Astrocyte (in vitro differentiated cells and primary cell): ENCODE results near the gene PWP1. TPM values are rescaled to one million over a fixed set of nuclear protein-coding genes. Genes with fewer than 3 reads are reported as not detected.

Experiments
- DNase-seq: peaks from one replicate; pipeline ENCODE4 v3.0.0-alpha.2; 2010; ENCODE audit warnings: low read depth
- FAIRE-seq: peaks from 2 replicates; lab custom pipeline; 2011; peaks lifted over from hg19 to GRCh38; lab: Jason Lieb, UNC
- H2AFZ ChIP-seq: 2 replicates; pipeline ENCODE4 v1.6.0; 2012; ENCODE audit warnings: low read depth, low read length, inconsistent platforms
- H3K27ac ChIP-seq: 2 replicates; pipeline ENCODE4 v1.5.1; 2011; ENCODE audit warnings: low read depth, low read length, inconsistent platforms
- H3K27me3 ChIP-seq: 2 replicates; pipeline ENCODE4 v1.6.0; 2011; ENCODE audit warnings: low read length, inconsistent platforms; ENCODE audit not compliant: insufficient read depth
- H3K36me3 ChIP-seq: 2 replicates; pipeline ENCODE4 v1.5.1; 2011; ENCODE audit warnings: low read length, inconsistent platforms; ENCODE audit not compliant: insufficient read depth
- H3K4me1 ChIP-seq: 2 replicates; pipeline ENCODE4 v1.5.1; 2011; ENCODE audit warnings: low read length, inconsistent platforms; ENCODE audit not compliant: insufficient read depth
- H3K4me2 ChIP-seq: 2 replicates; pipeline ENCODE4 v1.6.0; 2012; ENCODE audit warnings: low read length, inconsistent platforms
- H3K4me3 ChIP-seq: 2 replicates; pipeline ENCODE4 v1.5.1; 2011; ENCODE audit warnings: low read depth, mild to moderate bottlenecking, low read length, inconsistent platforms; ENCODE audit not compliant: insufficient read depth
- H3K79me2 ChIP-seq: 2 replicates; pipeline ENCODE4 v1.6.0; 2012; ENCODE audit warnings: mild to moderate bottlenecking, low read length, inconsistent platforms; ENCODE audit not compliant: insufficient read depth
- H3K9ac ChIP-seq: 2 replicates; pipeline ENCODE4 v1.6.0; 2012; ENCODE audit warnings: mild to moderate bottlenecking, low read length, inconsistent platforms
- H3K9me3 ChIP-seq: 2 replicates; pipeline ENCODE4 v1.5.1; 2012; ENCODE audit warnings: low read depth, mild to moderate bottlenecking, low read length, inconsistent platforms; ENCODE audit not compliant: insufficient read depth
- H4K20me1 ChIP-seq: 2 replicates; pipeline ENCODE4 v1.6.0; 2012; ENCODE audit warnings: low read length, inconsistent platforms; ENCODE audit not compliant: insufficient read depth
- H3K27ac Mint-ChIP-seq: one replicate; pipeline ENCODE4 v1.8.0; 2021; ENCODE audit warnings: mild to moderate bottlenecking, mixed read lengths; ENCODE audit not compliant: unreplicated experiment
- H3K27me3 Mint-ChIP-seq: one replicate; pipeline ENCODE4 v1.8.0; 2021; ENCODE audit warnings: low read depth, mixed read lengths; ENCODE audit not compliant: unreplicated experiment
- H3K36me3 Mint-ChIP-seq: one replicate; pipeline ENCODE4 v1.8.0; 2021; ENCODE audit warnings: low read depth, mixed read lengths; ENCODE audit not compliant: unreplicated experiment
- H3K4me1 Mint-ChIP-seq: one replicate; pipeline ENCODE4 v1.8.0; 2021; ENCODE audit warnings: low read depth, mixed read lengths; ENCODE audit not compliant: unreplicated experiment
- H3K4me3 Mint-ChIP-seq: one replicate; pipeline ENCODE4 v1.8.0; 2021; ENCODE audit warnings: mild to moderate bottlenecking, moderate library complexity, mixed read lengths; ENCODE audit not compliant: unreplicated experiment
- H3K9me3 Mint-ChIP-seq: one replicate; pipeline ENCODE4 v1.8.0; 2021; ENCODE audit warnings: mild to moderate bottlenecking, mixed read lengths; ENCODE audit not compliant: unreplicated experiment
- EZH2 ChIP-seq: IDR thresholded peaks from 2 replicates; pipeline ENCODE4 v1.6.1; 2012; ENCODE audit warnings: mild to moderate bottlenecking, low read length, inconsistent platforms; ENCODE audit not compliant: insufficient read depth
- total RNA-seq: library from RNA; stranded (reverse); gene quantifications from 2 replicates; pipeline ENCODE4 v1.2.1, GENCODE V29; 2021
- TF ChIP-seq, protein P1 (sequence below): IDR thresholded peaks from 2 replicates; pipeline ENCODE4 v1.5.1; 2011; ENCODE audit warnings: low read depth, mild to moderate bottlenecking, inconsistent platforms, low read length, moderate library complexity; ENCODE audit not compliant: insufficient read depth

PWP1 gene
- total RNA-seq, 1 donor from 2014 or later: 67.2 TPM

GRCh38 chr12:107668320-107669098 lies 17.1 kb upstream of the PWP1 start:
- DNase-seq (no peak), FAIRE-seq (no peak)
- Histone ChIP-seq H2AFZ (no peak overlapping the region), H3K36me3 (no peaks in the 10 kb centered on the region), H3K27me3 (peaks cover 29% of the 10 kb centered on the region), H4K20me1 (no peaks in the 10 kb centered on the region), H3K27ac (no peak overlapping the region), H3K9me3 (no peaks in the 10 kb centered on the region), H3K4me1 (no peaks in the 10 kb centered on the region), H3K4me3 (no peak overlapping the region), H3K9ac (no peak overlapping the region), H3K4me2 (no peak overlapping the region), H3K79me2 (no peaks in the 10 kb centered on the region)
- TF ChIP-seq, protein P1, sequence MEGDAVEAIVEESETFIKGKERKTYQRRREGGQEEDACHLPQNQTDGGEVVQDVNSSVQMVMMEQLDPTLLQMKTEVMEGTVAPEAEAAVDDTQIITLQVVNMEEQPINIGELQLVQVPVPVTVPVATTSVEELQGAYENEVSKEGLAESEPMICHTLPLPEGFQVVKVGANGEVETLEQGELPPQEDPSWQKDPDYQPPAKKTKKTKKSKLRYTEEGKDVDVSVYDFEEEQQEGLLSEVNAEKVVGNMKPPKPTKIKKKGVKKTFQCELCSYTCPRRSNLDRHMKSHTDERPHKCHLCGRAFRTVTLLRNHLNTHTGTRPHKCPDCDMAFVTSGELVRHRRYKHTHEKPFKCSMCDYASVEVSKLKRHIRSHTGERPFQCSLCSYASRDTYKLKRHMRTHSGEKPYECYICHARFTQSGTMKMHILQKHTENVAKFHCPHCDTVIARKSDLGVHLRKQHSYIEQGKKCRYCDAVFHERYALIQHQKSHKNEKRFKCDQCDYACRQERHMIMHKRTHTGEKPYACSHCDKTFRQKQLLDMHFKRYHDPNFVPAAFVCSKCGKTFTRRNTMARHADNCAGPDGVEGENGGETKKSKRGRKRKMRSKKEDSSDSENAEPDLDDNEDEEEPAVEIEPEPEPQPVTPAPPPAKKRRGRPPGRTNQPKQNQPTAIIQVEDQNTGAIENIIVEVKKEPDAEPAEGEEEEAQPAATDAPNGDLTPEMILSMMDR: no peak
- TF ChIP-seq EZH2: no peak
- peaks cover 32% of the 10 kb centered on the region for H3K27me3 Mint-ChIP-seq
- H3K36me3 Mint-ChIP-seq: no peaks in the 10 kb centered on the region
- H3K9me3 Mint-ChIP-seq: no peaks in the 10 kb centered on the region
- H3K4me3 Mint-ChIP-seq: no peak overlapping the region
- no peaks in the 10 kb centered on the region for H3K4me1 Mint-ChIP-seq
- no peak overlapping the region for H3K27ac Mint-ChIP-seq

DNA sequence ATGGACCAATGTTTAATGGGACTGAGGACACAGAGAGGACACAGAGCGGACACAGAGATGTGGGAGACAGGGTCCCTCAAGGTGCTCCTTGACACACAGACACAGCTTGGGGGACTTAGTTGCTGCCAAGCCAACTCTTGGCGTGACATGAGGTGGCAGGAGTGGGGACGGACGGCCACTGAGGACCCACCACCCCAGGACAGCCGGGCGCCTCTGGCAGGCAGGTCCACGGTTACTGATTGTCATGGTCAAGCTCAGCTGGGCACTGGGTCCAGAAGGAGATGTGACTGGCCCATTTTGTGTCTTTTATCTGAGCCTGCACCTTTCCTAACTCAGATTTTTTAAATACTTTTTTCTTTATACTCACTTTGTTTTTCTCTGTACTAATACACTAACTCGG lies 15.7 kb upstream of the PWP1 start:
- no peak overlapping the region for H3K27ac Mint-ChIP-seq
- H3K27ac ChIP-seq: no peak overlapping the region
- H3K27me3 Mint-ChIP-seq: peaks cover 32% of the 10 kb centered on the region
- H3K9me3 Mint-ChIP-seq: no peaks in the 10 kb centered on the region
- no peak overlapping the region for H3K4me2 ChIP-seq
- FAIRE-seq: no peak
- no peaks in the 10 kb centered on the region for H3K4me1 Mint-ChIP-seq
- H3K4me3 Mint-ChIP-seq: no peak overlapping the region
- no peaks in the 10 kb centered on the region for H3K36me3 Mint-ChIP-seq
- no peaks in the 10 kb centered on the region for H4K20me1 ChIP-seq
- TF ChIP-seq, protein P1: no peak
- TF ChIP-seq EZH2: no peak
- no peaks in the 10 kb centered on the region for H3K36me3 ChIP-seq
- no peaks in the 10 kb centered on the region for H3K9me3 ChIP-seq
- no peak overlapping the region for H2AFZ ChIP-seq
- H3K27me3 ChIP-seq: peaks cover 29% of the 10 kb centered on the region
- H3K9ac ChIP-seq: no peak overlapping the region
- no peaks in the 10 kb centered on the region for H3K79me2 ChIP-seq
- H3K4me1 ChIP-seq: no peaks in the 10 kb centered on the region
- no peak for DNase-seq
- H3K4me3 ChIP-seq: no peak overlapping the region

- no peaks in the 10 kb centered on the region for H3K4me1 ChIP-seq
- H3K27ac ChIP-seq: no peak overlapping the region
- no peak overlapping the region for H2AFZ ChIP-seq
- no peak for TF ChIP-seq EZH2
- TF ChIP-seq, protein P1: peak; percentile 34
- H3K4me3 ChIP-seq: no peak overlapping the region
- H3K79me2 ChIP-seq: no peaks in the 10 kb centered on the region
- no peaks in the 10 kb centered on the region for H3K36me3 Mint-ChIP-seq
- no peaks in the 10 kb centered on the region for H3K4me1 Mint-ChIP-seq
- H3K9me3 Mint-ChIP-seq: no peaks in the 10 kb centered on the region
- no peaks in the 10 kb centered on the region for H3K9me3 ChIP-seq
- H3K4me2 ChIP-seq: no peak overlapping the region
- no peak for DNase-seq
- H3K27me3 Mint-ChIP-seq: peaks cover 32% of the 10 kb centered on the region
- H3K4me3 Mint-ChIP-seq: no peak overlapping the region
- no peaks in the 10 kb centered on the region for H3K36me3 ChIP-seq
- H4K20me1 ChIP-seq: no peaks in the 10 kb centered on the region
- FAIRE-seq: no peak
- no peak overlapping the region for H3K9ac ChIP-seq
- no peak overlapping the region for H3K27ac Mint-ChIP-seq
- H3K27me3 ChIP-seq: peaks cover 32% of the 10 kb centered on the region
Observed at GRCh38 chr12:107670999-107671643, 14.5 kb upstream of the PWP1 start.
